Body of pancreas (tissue), 4 donors: Measurements from ENCODE around the gene WDR27. TPM values are rescaled to one million over a fixed set of nuclear protein-coding genes. Genes with fewer than 3 reads are reported as not detected.

ENCODE experiments used
- ATAC-seq: fragments of 150-250 bp; one replicate; pipeline ENCODE4 v1.9.1; 2016
- DNase-seq, 4 donors: peaks; one replicate each; pipeline ENCODE4 v3.0.0-alpha.2; 2019
- H3K27ac ChIP-seq, 4 donors: fragments of 200-600 bp; sonication (generic); 1 replicate in 3 of 4; 2 replicates in 1 of 4; pipeline versions ENCODE4 v1.5.1 to v1.6.1; 2016 to 2019; ENCODE audit warnings: mild to moderate bottlenecking in 1 of 4, mixed read lengths in 1 of 4, moderate library complexity in 1 of 4
- H3K27me3 ChIP-seq, 2 donors: fragments of 200-600 bp; sonication (generic); one replicate each; pipeline ENCODE4 v1.6.0; 2016; ENCODE audit warnings: mild to moderate bottlenecking in 1 of 2
- H3K36me3 ChIP-seq, 2 donors: fragments of 200-600 bp; sonication (generic); replicated peaks in 1 of 2; 2 replicates each; pipeline ENCODE4 v1.5.1; 2016; ENCODE audit warnings: low read depth in 2 of 2; ENCODE audit not compliant: insufficient read depth in 1 of 2
- H3K4me1 ChIP-seq: fragments of 200-600 bp; sonication (generic); one replicate; pipeline ENCODE4 v1.6.0; 2016
- H3K4me3 ChIP-seq, 2 donors: fragments of 200-600 bp; sonication (generic); 1 replicate in 1 of 2; 2 replicates in 1 of 2; pipeline ENCODE4 v1.5.1; 2016 to 2019
- H3K9me3 ChIP-seq, 3 donors: fragments of 200-600 bp; sonication (generic); 1 replicate in 2 of 3; 2 replicates in 1 of 3; pipeline ENCODE4 v1.5.1; 2016
- CTCF ChIP-seq, 7 experiments: fragments of 450-650 bp in 4 of 7; fragments of 200-600 bp in 3 of 7; sonication (generic) in 3 of 7; IDR thresholded peaks; one replicate each; pipeline ENCODE4 v1.5.1; 2016 to 2019; ENCODE audit warnings: antibody characterized with exemption in 7 of 7
- POLR2A ChIP-seq, 3 donors: fragments of 450-650 bp; IDR thresholded peaks; one replicate each; pipeline ENCODE4 v1.6.1; 2016; ENCODE audit warnings: antibody characterized with exemption in 3 of 3, mild to moderate bottlenecking in 2 of 3
- WGBS, 2 donors: methylation state at CpG; one replicate each; pipeline ENCODE4 v1.1.5; 2017; 5-methylcytosine and 5-hydroxymethylcytosine counted together
- intact Hi-C: fragments of 100-400 bp; cut with DNase I; formaldehyde crosslinking; loops from one replicate; pipeline ENCODE4 v1.15.1; 2023
- total RNA-seq, 2 donors: library from RNA; depleted of rRNA; stranded (reverse); fragments of >200 nt; gene quantifications; one replicate each; pipeline ENCODE4 v1.1.0, GENCODE V29; 2016

The WDR27 gene
- total RNA-seq, 2 donors from 2014 or later: 38.2 to 38.7 TPM

GRCh38 chr6:169566319-169566718, 135.5 kb downstream of the WDR27 start:
- no peaks in the 10 kb centered on the region for H3K9me3 ChIP-seq
- no peaks in the 10 kb centered on the region for H3K36me3 ChIP-seq
- H3K27me3 ChIP-seq: no peaks in the 10 kb centered on the region
- no peak overlapping the region for H3K27ac ChIP-seq
- H3K4me3 ChIP-seq: no peak overlapping the region
- TF ChIP-seq POLR2A (IDR thresholded peaks at IDR 0.05) (no peak), CTCF (IDR thresholded peaks at IDR 0.05) (no peak)
- intact Hi-C loops: no loop called here
- no peaks in the 10 kb centered on the region for H3K4me1 ChIP-seq
- DNase-seq (no peak), ATAC-seq (no peak)
- WGBS, 2 donors: 71 to 77% methylated on average over 11 of the region's 11 CpGs

- TF ChIP-seq CTCF (IDR thresholded peaks at IDR 0.05): no peak
- no peak for TF ChIP-seq POLR2A (IDR thresholded peaks at IDR 0.05)
- WGBS, 2 donors: 87 to 89% methylated on average over 26 to 30 of the region's 33 CpGs
- Histone ChIP-seq H3K27ac (no peak overlapping the region), H3K36me3 (no peaks in the 10 kb centered on the region), H3K4me3 (no peak overlapping the region), H3K9me3 (no peaks in the 10 kb centered on the region), H3K27me3 (no peaks in the 10 kb centered on the region), H3K4me1 (no peaks in the 10 kb centered on the region)
- ATAC-seq (no peak), DNase-seq (no peak)
- intact Hi-C loops: no loop called here
These were observed 137.2 kb downstream of the WDR27 start for GRCh38 chr6:169564453-169565240.

- intact Hi-C loops: no loop called here
- H3K36me3 ChIP-seq: no peaks in the 10 kb centered on the region
These were observed 140.2 kb downstream of the WDR27 start for GRCh38 chr6:169561665-169562064.

GRCh38 chr6:169559592-169559991, 142.2 kb downstream of the WDR27 start:
- Histone ChIP-seq H3K36me3 (no peaks in the 10 kb centered on the region), H3K27ac (no peak overlapping the region), H3K9me3 (no peaks in the 10 kb centered on the region), H3K4me3 (no peak overlapping the region), H3K4me1 (no peaks in the 10 kb centered on the region), H3K27me3 (no peaks in the 10 kb centered on the region)
- intact Hi-C loops: no loop called here
- TF ChIP-seq CTCF (IDR thresholded peaks at IDR 0.05) (no peak), POLR2A (IDR thresholded peaks at IDR 0.05) (no peak)
- DNase-seq (no peak), ATAC-seq (no peak)
- WGBS, 2 donors: 89 to 97% methylated on average over 10 of the region's 10 CpGs

More at GRCh38 chr6:169561665-169562064, 140.2 kb downstream of the WDR27 start:
- no peak for ATAC-seq
- H3K4me3 ChIP-seq: no peak overlapping the region
- 86 to 97% methylated on average over 1 of the region's 1 CpG for WGBS, 2 donors
- H3K4me1 ChIP-seq: no peaks in the 10 kb centered on the region
- H3K27ac ChIP-seq: no peak overlapping the region
- no peaks in the 10 kb centered on the region for H3K27me3 ChIP-seq
- DNase-seq: no peak
- TF ChIP-seq POLR2A (IDR thresholded peaks at IDR 0.05) (no peak), CTCF (IDR thresholded peaks at IDR 0.05) (no peak)
- H3K9me3 ChIP-seq: no peaks in the 10 kb centered on the region
